WTC11 (cell line): ENCODE measurements around the gene RASSF9. TPM values are rescaled to one million over a fixed set of nuclear protein-coding genes. Genes with fewer than 3 reads are reported as not detected.

ENCODE experiments used
- ATAC-seq: fragments of 200-7000 bp; cut with Tn5 transposase; 2 replicates; pipeline ENCODE4 v1.10.0; 2021; ENCODE audit warnings: mild to moderate bottlenecking, moderate library complexity
- CTCF ChIA-PET: fragments of 300-600 bp; sonication (Branson Sonifier 250); formaldehyde crosslinking; loops from one replicate; lab custom pipeline; 2021; ENCODE audit warnings: antibody characterized with exemption; lab: Charles Lee
- POLR2A ChIA-PET: fragments of 350-600 bp; sonication (Branson Sonifier 250); formaldehyde crosslinking; loops from one replicate; lab custom pipeline; 2021; ENCODE audit warnings: antibody characterized with exemption; lab: Charles Lee
- DNase-seq: peaks from one replicate; pipeline ENCODE4 v3.0.0; 2021; ENCODE audit warnings: low spot score
- H3K27ac Mint-ChIP-seq: 2 replicates; pipeline ENCODE4 v1.8.0; 2021; ENCODE audit warnings: mixed read lengths
- H3K27me3 Mint-ChIP-seq: 2 replicates; pipeline ENCODE4 v1.8.0; 2021; ENCODE audit warnings: low read depth, mild to moderate bottlenecking, moderate library complexity, mixed read lengths
- H3K36me3 Mint-ChIP-seq: 2 replicates; pipeline ENCODE4 v1.8.0; 2021; ENCODE audit warnings: mixed read lengths
- H3K4me1 Mint-ChIP-seq: 2 replicates; pipeline ENCODE4 v1.8.0; 2022; ENCODE audit warnings: mixed read lengths
- H3K4me3 Mint-ChIP-seq: 2 replicates; pipeline ENCODE4 v1.8.0; 2021; ENCODE audit warnings: mild to moderate bottlenecking, moderate library complexity, mixed read lengths
- H3K9me3 Mint-ChIP-seq: 2 replicates; pipeline ENCODE4 v1.8.0; 2021; ENCODE audit warnings: mixed read lengths
- AFF4 ChIP-seq: sonication (generic); formaldehyde crosslinking; IDR thresholded peaks from 2 replicates; pipeline ENCODE4 v1.8.1; 2023; ENCODE audit warnings: mild to moderate bottlenecking, missing genetic modification reagents, borderline replicate concordance
- ATF3 ChIP-seq: sonication (generic); formaldehyde crosslinking; conservative IDR thresholded peaks from 2 replicates; pipeline ENCODE4 v1.8.1; 2022; ENCODE audit warnings: mild to moderate bottlenecking, missing genetic modification reagents
- ATF6 ChIP-seq: sonication (generic); formaldehyde crosslinking; IDR thresholded peaks from 2 replicates; pipeline ENCODE4 v1.8.1; 2023; ENCODE audit warnings: mild to moderate bottlenecking, missing genetic modification reagents
- CDX4 ChIP-seq: fragments of 250-450 bp; sonication (Bioruptor Pico); IDR thresholded peaks from 2 replicates; pipeline ENCODE4 v1.9.0; 2021; ENCODE audit warnings: moderate library complexity, mild to moderate bottlenecking, inconsistent platforms, borderline replicate concordance
- CREM ChIP-seq: sonication (generic); formaldehyde crosslinking; IDR thresholded peaks from 2 replicates; pipeline ENCODE4 v1.8.1; 2022; ENCODE audit warnings: mild to moderate bottlenecking, missing genetic modification reagents, moderate library complexity
- CTCF ChIP-seq: fragments of 200-600 bp; IDR thresholded peaks from 2 replicates; pipeline ENCODE4 v1.8.0; 2022; ENCODE audit warnings: antibody characterized with exemption
- ESRRA ChIP-seq: sonication (generic); formaldehyde crosslinking; IDR thresholded peaks from 2 replicates; pipeline ENCODE4 v1.8.1; 2022; ENCODE audit warnings: mild to moderate bottlenecking, missing genetic modification reagents, borderline replicate concordance
- GTF2I ChIP-seq: fragments of 250-450 bp; sonication (Bioruptor Pico); conservative IDR thresholded peaks from 2 replicates; pipeline ENCODE4 v1.4.0; 2021; ENCODE audit warnings: mild to moderate bottlenecking
- MYBL2 ChIP-seq: sonication (generic); formaldehyde crosslinking; IDR thresholded peaks from 2 replicates; pipeline ENCODE4 v1.8.1; 2023; ENCODE audit warnings: mild to moderate bottlenecking, moderate library complexity, missing genetic modification reagents
- SOX15 ChIP-seq: fragments of 250-450 bp; sonication (Bioruptor Pico); IDR thresholded peaks from 2 replicates; pipeline ENCODE4 v1.9.0; 2021; ENCODE audit warnings: mild to moderate bottlenecking
- TCF7 ChIP-seq: sonication (generic); formaldehyde crosslinking; IDR thresholded peaks from 2 replicates; pipeline ENCODE4 v1.8.0; 2022; ENCODE audit warnings: mild to moderate bottlenecking, low read depth, missing genetic modification reagents, moderate library complexity
- ZBTB43 ChIP-seq: sonication (generic); formaldehyde crosslinking; IDR thresholded peaks from 2 replicates; pipeline ENCODE4 v1.8.1; 2023; ENCODE audit warnings: mild to moderate bottlenecking, missing genetic modification reagents
- ZNF232 ChIP-seq: sonication (generic); formaldehyde crosslinking; IDR thresholded peaks from 2 replicates; pipeline ENCODE4 v1.8.0; 2022; ENCODE audit warnings: mild to moderate bottlenecking, missing genetic modification reagents
- ZNF512 ChIP-seq: sonication (generic); formaldehyde crosslinking; IDR thresholded peaks from 2 replicates; pipeline ENCODE4 v1.8.1; 2022; ENCODE audit warnings: missing genetic modification reagents, borderline replicate concordance
- ZNF532 ChIP-seq: fragments of 250-450 bp; sonication (Bioruptor Pico); IDR thresholded peaks from 2 replicates; pipeline ENCODE4 v1.9.0; 2021; ENCODE audit warnings: mild to moderate bottlenecking, borderline replicate concordance
- ZSCAN18 ChIP-seq: fragments of 250-450 bp; sonication (Bioruptor Pico); IDR thresholded peaks from 2 replicates; pipeline ENCODE4 v2.1.2; 2022; ENCODE audit warnings: mild to moderate bottlenecking, moderate library complexity
- total RNA-seq: library from RNA; stranded (reverse); gene quantifications from 3 replicates; pipeline ENCODE4 v1.2.3, GENCODE V29; 2021

The RASSF9 gene
- total RNA-seq, 1 experiment from 2014 or later = 0.33 TPM

- TF ChIP-seq CTCF (no peak), TCF7 (no peak), ZSCAN18 (no peak), AFF4 (no peak), MYBL2 (CRISPR knock-in tag) (no peak), ZNF532 (no peak), ZNF232 (CRISPR knock-in tag) (no peak), ATF3 (CRISPR knock-in tag) (no peak), SOX15 (CRISPR knock-in tag) (no peak), CDX4 (CRISPR knock-in tag) (no peak)
These were observed 26.7 kb downstream of the RASSF9 start (continued) for GRCh38 chr12:85809500-85809899.

GRCh38 chr12:85807730-85808129 lies 28.5 kb downstream of the RASSF9 start:
- peaks cover 3% of the 10 kb centered on the region; the same call in 1 of the 2 replicates for H3K4me1 Mint-ChIP-seq
- H3K27me3 Mint-ChIP-seq = no peaks in the 10 kb centered on the region
- no peak for ATAC-seq
- POLR2A ChIA-PET = no interaction called here
- no peaks in the 10 kb centered on the region for H3K36me3 Mint-ChIP-seq
- DNase-seq = no peak
- CTCF ChIA-PET = no interaction called here
- TF ChIP-seq MYBL2 (CRISPR knock-in tag) (no peak), CREM (CRISPR knock-in tag) (no peak)
- no peak overlapping the region for H3K4me3 Mint-ChIP-seq
- no peaks in the 10 kb centered on the region for H3K9me3 Mint-ChIP-seq
- no peak overlapping the region for H3K27ac Mint-ChIP-seq

- H3K27ac Mint-ChIP-seq = no peak overlapping the region
- H3K27me3 Mint-ChIP-seq = no peaks in the 10 kb centered on the region
- ATAC-seq (no peak), DNase-seq (no peak)
- ChIA-PET CTCF (no interaction called here), POLR2A (no interaction called here)
- H3K9me3 Mint-ChIP-seq = 0 out of 2 replicates have a peak, but pooled peaks cover 3% of the 10 kb centered on the region
- no peak overlapping the region for H3K4me3 Mint-ChIP-seq
- H3K36me3 Mint-ChIP-seq = no peaks in the 10 kb centered on the region
- peaks cover 3% of the 10 kb centered on the region; the same call in 1 of the 2 replicates for H3K4me1 Mint-ChIP-seq
- TF ChIP-seq ATF6 (CRISPR knock-in tag) (no peak), ESRRA (CRISPR knock-in tag) (no peak), GTF2I (no peak), ZNF512 (no peak), ZBTB43 (CRISPR knock-in tag) (no peak)
These were observed 30.6 kb downstream of the RASSF9 start for GRCh38 chr12:85805654-85806053.
